ENCODE data around the gene NEGR1.

NEGR1 gene

GRCh38 chr1:72282271-72283021 lies at the start of gene NEGR1:
Gene NEGR1, minus strand, starts transcription at chr1:72282539.
- TF ChIP-seq CTCF (IDR thresholded peaks at IDR 0.05; ENCODE audit: low read depth, low read length), result no peak
- peak within 1 kb of the TSS; percentile 66 to 78 for H3K4me3 ChIP-seq (replicated peaks in 1 of 2; ENCODE audit: low read depth in 2 of 2, low read length in 2 of 2)
- DNase-seq (ENCODE audit: low read depth in 2 of 2), result peak; percentile 94 to 96

GRCh38 chr1:72326494-72326893 lies 44.2 kb upstream of the NEGR1 start:
- no peak for DNase-seq (ENCODE audit: low read depth in 2 of 2)
- H3K4me3 ChIP-seq (replicated peaks in 1 of 2; ENCODE audit: low read depth in 2 of 2, low read length in 2 of 2), result no peak overlapping the region
- no peak for TF ChIP-seq CTCF (IDR thresholded peaks at IDR 0.05; ENCODE audit: low read depth, low read length)

- no peak for TF ChIP-seq CTCF (IDR thresholded peaks at IDR 0.05; ENCODE audit: low read depth, low read length)
- DNase-seq (ENCODE audit: low read depth in 2 of 2), result no peak
- H3K4me3 ChIP-seq (replicated peaks in 1 of 2; ENCODE audit: low read depth in 2 of 2, low read length in 2 of 2), result no peak overlapping the region
Measured at GRCh38 chr1:72324451-72324850, 42.1 kb upstream of the NEGR1 start.

GRCh38 chr1:72322910-72323309 lies 40.6 kb upstream of the NEGR1 start:
- no peak for DNase-seq (ENCODE audit: low read depth in 2 of 2)
- no peak for TF ChIP-seq CTCF (IDR thresholded peaks at IDR 0.05; ENCODE audit: low read depth, low read length)
- no peak overlapping the region for H3K4me3 ChIP-seq (replicated peaks in 1 of 2; ENCODE audit: low read depth in 2 of 2, low read length in 2 of 2)

GRCh38 chr1:72296501-72296900 lies 14.2 kb upstream of the NEGR1 start:
- no peak overlapping the region for H3K4me3 ChIP-seq (replicated peaks in 1 of 2; ENCODE audit: low read depth in 2 of 2, low read length in 2 of 2)
- no peak for TF ChIP-seq CTCF (IDR thresholded peaks at IDR 0.05; ENCODE audit: low read depth, low read length)
- peak in 1 of 2 donors; percentile 9 for DNase-seq (ENCODE audit: low read depth in 2 of 2)

- no peak for TF ChIP-seq CTCF (IDR thresholded peaks at IDR 0.05; ENCODE audit: low read depth, low read length)
- no peak for DNase-seq (ENCODE audit: low read depth in 2 of 2)
- no peak overlapping the region for H3K4me3 ChIP-seq (replicated peaks in 1 of 2; ENCODE audit: low read depth in 2 of 2, low read length in 2 of 2)
Measured at GRCh38 chr1:72288886-72289285, 6.5 kb upstream of the NEGR1 start.

GRCh38 chr1:72286401-72286800 lies 4.1 kb upstream of the NEGR1 start:
- DNase-seq (ENCODE audit: low read depth in 2 of 2), result peak in 1 of 2 donors; percentile 7
- no peak overlapping the region for H3K4me3 ChIP-seq (replicated peaks in 1 of 2; ENCODE audit: low read depth in 2 of 2, low read length in 2 of 2)
- TF ChIP-seq CTCF (IDR thresholded peaks at IDR 0.05; ENCODE audit: low read depth, low read length), result no peak

Data from cardiac fibroblast (primary cell).